HG03097 (cell line): ENCODE measurements around the gene PNP.
A peak's percentile ranks its signal among the peaks of the same experiment; 100 is the strongest.

Experiments used
- ATAC-seq: cut with Tn5 transposase; IDR thresholded peaks from one replicate; pipeline ENCODE4 v1.9.1; 2021; ENCODE audit not compliant: unreplicated experiment, low FRiP score

The PNP gene

DNA sequence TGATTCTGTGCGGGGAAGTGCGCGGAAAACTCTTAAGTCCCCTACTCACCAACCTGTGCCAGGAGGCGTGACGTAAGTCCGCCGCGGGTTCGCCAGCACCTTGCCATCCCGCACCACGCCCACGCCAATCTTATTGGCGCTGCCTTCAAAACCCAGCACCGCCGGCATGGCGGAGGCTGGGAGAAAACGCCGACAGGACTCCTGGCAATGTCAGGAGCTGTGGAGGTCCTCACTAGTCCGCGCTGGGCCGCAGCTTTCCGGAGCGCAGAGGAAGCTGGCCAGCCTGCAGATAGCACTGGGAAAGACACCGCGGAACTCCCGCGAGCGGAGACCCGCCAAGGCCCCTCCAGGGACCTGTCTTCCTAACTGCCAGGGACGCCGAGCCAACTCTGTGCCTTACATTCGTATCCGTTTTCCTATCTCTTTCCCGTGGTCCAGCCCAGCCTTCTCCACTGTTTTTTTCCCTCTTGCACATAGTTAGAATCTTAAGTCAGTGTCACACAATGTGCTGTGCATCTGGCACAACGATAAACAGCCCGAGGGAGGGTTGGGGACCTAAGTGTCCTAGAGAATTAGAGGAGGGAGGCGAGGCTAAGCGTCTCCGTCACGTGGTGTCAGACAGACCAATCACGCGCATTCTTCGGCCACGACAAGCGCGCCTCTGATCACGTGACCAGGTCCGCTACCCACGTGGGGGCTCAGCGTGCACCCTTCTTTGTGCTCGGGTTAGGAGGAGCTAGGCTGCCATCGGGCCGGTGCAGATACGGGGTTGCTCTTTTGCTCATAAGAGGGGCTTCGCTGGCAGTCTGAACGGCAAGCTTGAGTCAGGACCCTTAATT, 14.5 kb upstream of the PNP start, which contains the start of the genes APEX1 and OSGEP:
APEX1 (plus strand) TSS at position 711 of the 839 bp plus-strand sequence. CDS start 420 bp downstream, outside the sequence.
OSGEP (minus strand) TSS at position 297 of the 839 bp plus-strand sequence; CDS start at position 168, 129 bp downstream.
- peak; percentile 81 for ATAC-seq

DNA sequence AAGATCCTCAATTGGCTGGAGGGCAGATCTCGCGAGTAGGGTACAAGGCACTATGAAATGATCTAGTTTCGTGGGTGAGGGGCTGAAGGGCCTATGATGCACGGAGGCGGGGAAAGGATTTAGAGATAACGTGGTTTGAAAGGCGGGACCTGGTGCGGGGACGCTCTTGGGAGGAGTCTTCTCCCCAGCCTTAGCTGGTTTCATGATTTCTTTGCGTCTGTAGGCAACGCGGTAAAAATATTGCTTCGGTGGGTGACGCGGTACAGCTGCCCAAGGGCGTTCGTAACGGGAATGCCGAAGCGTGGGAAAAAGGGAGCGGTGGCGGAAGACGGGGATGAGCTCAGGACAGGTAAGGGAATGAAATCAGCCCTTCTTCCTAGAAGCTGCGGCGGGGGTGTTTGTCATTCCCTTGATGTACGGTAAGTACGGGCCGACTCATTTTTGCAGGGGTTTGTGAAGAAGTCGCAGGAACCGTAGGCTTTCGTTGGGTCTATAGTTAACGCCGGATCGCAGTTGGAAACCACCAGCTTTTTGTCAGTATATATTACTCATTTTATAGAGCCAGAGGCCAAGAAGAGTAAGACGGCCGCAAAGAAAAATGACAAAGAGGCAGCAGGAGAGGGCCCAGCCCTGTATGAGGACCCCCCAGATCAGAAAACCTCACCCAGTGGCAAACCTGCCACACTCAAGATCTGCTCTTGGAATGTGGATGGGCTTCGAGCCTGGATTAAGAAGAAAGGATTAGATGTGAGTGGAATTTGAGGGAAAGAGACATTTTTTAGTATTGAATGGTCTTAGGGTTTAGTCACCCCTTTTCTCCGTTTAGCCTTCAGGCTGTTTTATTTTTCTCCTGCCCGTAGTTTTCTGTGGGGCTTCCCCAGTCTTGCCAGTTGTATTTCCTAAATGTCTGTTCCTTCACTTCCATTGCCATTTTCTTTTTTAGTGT, 13.6 kb upstream of the PNP start:
- peak; percentile 40 for ATAC-seq

DNA sequence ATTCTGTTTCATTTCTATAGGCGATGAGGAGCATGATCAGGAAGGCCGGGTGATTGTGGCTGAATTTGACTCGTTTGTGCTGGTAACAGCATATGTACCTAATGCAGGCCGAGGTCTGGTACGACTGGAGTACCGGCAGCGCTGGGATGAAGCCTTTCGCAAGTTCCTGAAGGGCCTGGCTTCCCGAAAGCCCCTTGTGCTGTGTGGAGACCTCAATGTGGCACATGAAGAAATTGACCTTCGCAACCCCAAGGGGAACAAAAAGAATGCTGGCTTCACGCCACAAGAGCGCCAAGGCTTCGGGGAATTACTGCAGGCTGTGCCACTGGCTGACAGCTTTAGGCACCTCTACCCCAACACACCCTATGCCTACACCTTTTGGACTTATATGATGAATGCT, 12.2 kb upstream of the PNP start:
- no peak for ATAC-seq

DNA sequence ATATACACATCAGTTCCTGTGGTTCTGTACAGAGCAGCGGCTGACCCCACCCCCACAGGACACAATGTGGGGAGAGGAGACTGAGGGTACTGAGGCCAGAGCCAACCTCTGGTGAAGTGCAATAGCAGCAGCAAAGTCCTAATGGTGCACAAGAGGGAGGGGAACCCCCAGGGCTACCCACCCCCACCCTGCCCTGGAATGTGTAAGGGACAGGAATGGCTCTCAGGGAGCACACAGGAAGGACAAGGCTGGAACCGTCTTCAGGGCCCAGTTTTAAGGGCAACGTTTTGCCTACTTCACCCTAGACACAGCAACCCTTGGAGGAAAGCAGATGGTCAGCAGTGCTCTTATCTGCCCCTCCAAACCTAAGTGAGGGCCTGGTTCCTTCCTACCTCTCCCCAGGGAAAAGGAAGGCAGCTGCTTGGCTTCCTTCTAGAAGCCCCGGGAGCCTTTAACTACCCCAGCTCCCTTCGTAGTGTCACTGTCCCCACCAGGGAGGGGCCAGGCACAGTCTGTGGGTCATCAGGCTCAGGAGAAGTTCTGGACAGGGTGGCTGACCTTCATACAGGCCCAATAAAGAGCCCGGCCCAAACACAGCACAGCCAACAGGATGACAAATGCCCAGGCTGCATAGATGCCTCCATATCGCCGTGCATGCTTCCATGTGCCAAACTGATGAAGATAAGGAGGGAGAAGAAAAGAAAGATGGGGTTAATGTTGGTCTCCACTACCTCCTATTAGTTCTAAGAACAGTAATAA, 11.0 kb upstream of the PNP start:
- no peak for ATAC-seq

DNA sequence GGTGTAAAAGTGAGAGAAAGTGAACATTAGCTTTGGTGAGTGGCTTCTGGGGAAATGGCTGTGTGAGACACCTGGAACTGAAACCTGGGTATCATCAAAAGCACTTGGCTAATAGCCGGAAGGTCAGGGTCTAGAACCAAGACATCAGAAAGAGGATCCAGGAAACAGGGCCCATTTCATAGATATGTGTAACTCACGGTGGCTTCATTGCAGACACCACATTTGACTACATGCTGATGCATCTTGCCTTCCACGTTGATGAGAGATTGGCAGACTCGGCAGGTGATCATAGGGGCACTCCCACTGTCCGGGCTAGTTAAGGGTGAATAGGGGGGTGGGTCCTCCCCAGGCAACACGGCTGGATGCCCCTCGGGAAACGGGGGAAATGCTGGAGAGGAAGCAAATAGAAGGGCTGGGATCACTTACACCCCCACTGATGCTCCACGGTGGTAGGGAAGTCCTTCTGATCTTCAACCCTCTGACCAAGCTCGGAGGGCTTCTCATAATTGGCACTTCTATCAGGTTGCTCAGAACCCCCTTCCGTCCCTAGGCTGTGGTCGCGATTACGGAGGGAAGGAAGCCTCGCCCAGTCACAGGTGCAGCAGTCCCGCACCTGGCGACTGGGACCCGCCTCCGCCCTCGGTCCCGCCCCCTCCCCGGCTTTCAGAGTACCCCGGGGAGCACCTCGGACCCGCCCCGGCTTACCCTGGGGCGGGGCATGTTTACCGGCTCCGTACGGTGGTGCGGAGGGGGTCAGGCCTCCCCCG, 8.6 kb upstream of the PNP start:
- peak; percentile 2 for ATAC-seq

DNA sequence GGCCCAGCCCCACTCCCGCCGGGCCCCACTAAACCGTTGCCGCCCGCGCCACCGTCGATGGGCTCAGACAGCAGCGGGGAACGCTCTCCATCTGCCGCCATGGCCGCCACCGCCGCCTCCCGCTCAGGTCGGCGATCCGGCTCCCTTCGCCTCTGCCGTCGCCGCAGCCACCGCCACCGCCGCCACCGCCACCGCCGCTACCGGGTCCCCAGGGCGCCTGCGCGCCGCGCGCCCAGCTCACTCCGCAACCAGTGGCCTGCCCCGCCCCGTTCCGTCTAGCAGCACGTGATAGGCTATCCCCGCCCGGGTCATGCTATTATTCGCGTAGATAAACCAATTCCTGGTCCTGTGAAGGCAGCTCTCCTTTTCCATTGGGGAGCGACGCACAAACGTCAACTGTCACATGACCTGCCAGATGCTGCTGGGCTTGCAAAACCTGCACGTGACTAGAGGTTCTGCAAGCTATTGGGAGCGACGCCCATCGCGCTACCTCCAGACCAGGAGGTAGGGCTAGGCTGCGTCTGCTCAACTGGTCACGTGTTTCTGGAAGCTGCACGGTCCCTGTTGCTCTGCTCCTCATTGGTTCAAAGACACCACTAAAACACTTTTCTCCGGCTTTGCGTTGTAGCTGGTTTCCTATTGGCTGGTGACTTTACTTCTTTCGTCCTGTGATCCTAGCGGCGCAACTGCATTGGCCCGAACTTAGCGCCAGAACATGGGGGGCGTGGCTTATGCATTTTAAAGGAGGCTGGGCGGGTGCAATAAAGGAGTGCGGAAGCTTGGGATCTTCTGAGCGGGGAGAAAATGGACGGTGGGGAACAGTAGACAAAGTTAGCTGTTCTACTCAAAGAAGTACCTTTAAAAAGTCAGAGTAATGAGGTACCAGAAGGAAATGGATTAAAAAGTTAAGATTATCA, 7.7 kb upstream of the PNP start, which contains the start of gene PIP4P1:
PIP4P1 (minus strand) TSS at position 210 of the 917 bp plus-strand sequence; CDS start at position 101, 109 bp downstream.
- ATAC-seq, result peak; percentile 92

DNA sequence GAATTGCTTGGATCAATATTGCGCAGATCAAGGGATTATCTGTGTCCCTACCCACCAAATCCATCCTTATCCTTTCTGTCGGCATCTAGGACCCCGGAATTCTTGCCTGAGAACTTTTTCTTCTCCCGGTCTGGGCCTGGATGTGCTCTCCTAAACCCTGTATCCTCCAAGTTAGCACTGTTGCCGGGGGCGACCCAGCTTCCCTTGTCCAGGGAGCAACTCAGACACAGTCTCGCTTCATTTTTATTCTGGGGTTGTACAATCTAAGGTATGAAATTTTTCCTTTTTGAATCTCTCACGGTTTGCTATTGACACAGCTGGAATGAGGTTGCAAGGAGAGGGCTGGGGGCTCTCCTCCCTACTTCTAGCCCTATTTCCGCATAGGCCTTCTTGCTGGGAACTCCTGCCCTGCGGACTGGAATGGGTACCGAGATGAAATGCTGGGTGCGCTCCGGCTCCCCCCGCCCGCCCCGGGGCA, 403 bp upstream of the PNP start:
- ATAC-seq, result no peak

DNA sequence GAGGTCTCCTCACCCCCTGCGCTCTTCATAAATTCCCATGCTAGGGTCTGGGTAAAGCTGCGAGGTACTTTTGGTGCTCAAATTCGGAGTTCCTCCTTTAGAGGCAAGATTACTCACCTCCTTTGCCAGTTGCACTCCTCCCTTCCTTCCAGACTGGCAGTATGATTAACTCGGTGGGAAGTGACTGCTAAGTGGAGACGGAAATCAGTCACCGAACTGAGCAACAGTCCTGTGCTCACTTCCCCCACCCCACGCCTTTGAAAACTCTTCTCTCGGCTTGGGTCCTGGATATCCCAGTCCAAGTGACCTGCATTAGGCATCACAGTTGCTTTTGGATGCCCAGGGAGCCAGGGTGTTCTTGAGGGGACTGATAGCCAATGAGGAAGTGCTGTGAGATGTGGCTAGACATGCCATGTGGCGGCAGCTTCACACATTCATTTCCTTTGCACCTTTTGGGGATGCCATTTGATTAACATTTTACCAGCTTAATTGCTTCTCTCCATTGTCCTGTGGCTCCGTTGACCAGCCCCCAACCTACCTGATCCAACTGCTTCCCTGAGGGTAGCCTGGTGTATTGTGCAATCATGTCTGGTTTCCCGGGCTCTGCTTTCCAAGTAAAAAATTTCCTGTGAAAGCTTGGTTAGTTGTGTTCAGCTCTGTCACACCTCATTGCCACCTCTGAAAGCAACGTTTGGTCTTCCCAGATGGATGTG, 840 bp downstream of the PNP start:
- ATAC-seq, result peak; percentile 25

DNA sequence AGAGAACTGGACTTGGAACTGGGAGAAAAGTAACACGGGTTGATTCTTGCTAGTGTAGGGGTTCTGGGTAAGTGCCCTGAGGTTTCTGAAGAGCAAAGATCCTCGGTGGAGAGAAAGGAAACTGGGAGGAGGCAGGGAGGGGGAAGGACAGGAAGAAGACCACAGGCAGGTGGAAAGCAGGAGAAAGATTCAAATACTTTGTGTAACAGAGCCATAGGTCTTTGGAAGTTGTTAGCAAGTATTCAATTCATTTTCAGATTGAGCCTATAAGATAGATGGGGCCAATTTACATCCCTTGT, 1.3 kb downstream of the PNP start:
- no peak for ATAC-seq

DNA sequence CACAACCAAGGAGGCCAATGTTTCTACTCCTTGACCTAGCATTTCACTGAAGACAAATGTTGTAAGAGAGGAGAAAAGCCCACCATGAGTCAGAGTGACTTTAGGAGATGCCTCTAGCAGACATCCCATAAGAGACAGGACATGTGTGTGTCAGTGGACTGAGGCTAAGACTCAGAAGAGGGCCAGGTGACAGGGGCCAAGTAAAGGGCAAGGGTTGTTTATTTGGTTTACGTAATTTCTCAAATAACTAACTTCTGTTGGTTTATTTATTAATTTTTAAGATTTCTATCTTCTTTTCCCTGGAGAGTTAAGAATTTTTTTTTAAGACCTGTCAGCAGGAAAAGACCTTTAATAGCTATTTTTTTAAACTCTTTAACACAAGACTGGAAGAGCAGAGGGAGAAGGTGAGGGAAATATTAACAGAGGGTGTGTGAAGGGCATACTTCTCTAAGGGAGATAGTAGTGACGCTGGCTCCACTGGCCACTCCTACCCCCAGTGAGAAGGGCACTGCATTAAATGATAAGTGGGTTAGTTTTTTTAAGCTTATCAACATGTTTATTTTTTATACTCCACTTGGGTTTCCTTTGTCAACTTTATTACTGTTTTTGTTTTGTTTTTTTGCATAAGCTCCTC, 3.4 kb downstream of the PNP start:
- no peak for ATAC-seq

DNA sequence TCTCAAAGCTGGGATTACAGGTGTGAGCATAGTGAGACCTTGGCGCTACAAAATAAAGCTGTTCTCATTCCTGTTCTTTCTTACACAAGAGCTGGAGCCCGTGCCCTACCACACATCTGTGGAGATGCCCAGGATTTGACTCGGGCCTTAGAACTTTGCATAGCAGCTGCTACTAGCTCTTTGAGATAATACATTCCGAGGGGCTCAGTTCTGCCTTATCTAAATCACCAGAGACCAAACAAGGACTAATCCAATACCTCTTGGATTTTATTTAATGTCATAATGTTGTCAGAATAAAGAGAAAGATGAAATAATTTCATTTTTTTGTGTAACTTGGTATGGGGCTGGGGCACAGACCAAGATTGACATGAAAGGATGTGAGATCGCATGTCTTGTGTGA, 7.6 kb downstream of the PNP start:
- ATAC-seq, result no peak

DNA sequence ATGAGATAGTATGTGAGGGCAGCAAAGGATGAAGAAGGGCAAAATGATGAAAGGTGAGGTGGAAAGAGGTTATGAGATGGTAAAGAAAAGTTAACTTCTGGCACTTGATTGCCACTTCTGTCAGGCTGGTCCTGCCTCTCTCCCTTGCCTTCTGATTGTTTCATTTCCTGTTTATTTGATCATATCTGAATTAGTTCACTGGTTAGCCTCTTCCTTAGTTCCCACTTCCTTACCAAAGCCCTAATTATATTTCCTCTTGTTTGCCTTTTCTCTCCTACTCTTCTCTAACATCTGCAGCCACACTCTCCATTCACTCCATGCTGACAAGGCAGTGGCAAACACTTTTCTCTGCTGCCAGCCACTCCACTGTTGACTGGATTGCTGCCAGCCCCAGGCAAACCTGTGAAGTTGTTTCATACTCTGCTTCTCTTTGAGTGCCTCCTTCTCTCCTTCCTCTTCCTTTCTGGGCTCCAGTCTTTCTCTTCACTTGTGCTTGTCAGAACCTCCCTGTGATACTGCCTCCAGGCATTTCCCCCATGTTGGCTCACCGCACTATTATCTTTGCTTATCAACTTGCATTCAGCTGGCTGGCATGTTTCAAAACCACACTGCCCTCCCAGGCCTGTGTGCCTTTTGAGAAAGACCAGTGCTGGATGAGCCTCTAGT, 8.1 kb downstream of the PNP start:
- no peak for ATAC-seq

DNA sequence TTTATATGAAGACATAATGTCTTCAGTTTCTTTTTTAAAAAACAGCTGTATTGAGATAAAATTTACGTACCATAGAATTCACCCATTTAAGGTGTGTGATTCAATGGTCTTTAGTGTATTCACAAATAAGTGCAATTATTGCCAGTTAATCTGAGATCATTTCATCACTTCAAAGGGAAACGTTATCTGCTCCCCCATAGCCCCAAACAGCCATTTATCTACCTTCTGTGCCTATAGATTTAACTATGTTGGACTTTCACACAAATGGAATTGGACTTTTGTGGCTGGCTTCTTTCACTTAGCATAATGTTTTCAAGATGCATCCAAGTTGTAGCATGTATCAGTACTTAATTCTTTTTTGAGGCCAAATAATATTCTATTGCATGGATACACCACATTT, 9.7 kb downstream of the PNP start:
- ATAC-seq, result no peak

DNA sequence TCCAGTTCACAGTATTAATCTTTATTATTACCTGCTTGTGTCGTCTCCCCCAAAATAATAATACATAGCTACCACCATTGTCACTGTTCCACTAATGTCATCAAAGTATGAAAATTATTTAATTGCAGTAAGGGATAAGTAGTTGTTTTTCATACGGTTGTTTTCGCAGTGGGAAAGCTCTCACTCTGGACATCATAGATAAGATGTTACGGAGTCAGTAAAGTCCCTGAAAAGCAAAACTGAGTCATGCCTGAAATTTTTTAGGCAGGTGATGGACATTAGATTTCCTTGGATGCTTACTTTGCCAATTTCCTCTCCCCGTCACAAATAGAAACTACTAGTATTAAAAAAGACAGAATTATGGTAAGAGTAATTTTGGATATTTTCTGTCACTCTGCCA, 13.2 kb downstream of the PNP start:
- no peak for ATAC-seq

DNA sequence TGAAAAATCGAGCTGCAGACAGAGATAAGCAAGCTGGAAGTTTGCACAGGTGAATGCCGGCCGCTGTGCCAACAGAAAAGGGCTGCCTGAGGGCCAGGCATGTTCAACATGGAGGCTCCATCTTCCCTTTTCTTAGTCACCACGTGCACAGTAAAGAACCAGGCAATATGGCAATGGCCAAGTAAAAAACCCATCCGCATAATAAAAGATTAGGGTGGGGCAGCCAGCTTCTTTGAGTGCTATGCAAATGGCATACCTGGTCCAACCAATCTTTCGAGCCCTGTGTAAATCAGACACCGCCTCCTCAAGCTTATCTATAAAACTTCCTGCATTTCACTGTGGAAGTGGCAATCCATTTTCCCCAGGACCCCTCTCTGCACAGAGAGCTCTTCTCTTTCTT, 16.7 kb downstream of the PNP start:
- ATAC-seq, result no peak

DNA sequence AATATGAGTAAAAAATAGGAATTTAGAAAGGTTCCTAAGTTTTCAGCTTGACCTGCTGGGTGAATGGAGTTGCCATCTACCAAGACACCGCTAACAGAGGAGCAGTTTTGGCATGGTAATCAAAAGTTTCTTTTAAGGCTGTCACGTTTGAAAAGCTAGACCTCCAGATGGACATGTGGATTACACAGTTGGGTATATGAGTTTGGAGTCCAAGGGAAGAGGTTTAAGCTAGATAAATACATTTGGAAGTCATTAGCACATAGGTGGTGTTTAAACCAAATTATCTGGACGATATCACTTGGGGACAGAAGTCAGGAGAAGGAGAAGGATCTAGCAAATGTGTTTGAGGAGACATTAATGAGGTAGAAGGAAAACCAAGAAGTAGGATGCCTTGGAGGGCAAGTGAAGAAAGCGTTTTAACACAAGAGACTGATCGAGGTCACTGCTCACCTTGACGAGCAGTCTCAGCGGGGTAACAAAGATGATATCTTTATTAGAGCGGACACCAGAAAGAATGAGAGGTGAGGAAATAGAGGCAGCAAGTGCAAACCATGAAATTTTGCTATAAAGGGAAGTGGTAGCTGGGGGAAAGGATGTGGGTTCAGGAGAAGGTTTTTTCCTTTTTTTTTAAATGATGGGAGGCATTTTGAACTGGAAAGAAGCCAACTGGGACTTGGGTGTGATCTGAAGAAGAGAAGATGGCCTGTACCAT, 17.6 kb downstream of the PNP start:
- ATAC-seq, result no peak

DNA sequence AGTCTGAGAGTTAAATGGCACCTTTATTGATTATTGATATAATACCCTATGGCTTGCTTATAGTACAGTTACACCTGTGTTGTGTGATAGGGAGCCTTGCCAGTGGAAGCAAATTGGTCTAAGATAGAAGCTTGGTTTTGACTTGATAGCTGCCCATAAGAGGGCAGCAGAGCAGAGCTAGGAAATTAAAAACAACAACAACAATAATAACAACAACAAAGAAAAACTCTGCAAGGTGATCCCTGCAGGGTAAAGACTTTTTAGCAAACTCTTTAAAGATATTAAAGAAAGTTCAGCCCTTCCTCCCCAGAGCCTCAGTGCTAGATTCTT, 18.2 kb downstream of the PNP start:
- ATAC-seq, result no peak
